Islet of Langerhans (tissue), 1 donor: ENCODE measurements around the gene SHROOM1.

Experiments
- FAIRE-seq: peaks from one replicate; lab custom pipeline; 2011; peaks lifted over from hg19 to GRCh38; lab: Jason Lieb, UNC

Gene SHROOM1

GRCh38 chr5:132850066-132850465 is 19.6 kb upstream of the SHROOM1 start:
- FAIRE-seq, result no peak

GRCh38 chr5:132849347-132849746 is 18.9 kb upstream of the SHROOM1 start:
- FAIRE-seq, result no peak

- no peak for FAIRE-seq
Observed at GRCh38 chr5:132848270-132848669, 17.8 kb upstream of the SHROOM1 start.

GRCh38 chr5:132841305-132841704 is 10.9 kb upstream of the SHROOM1 start:
- FAIRE-seq, result no peak

GRCh38 chr5:132840896-132841295 is 10.4 kb upstream of the SHROOM1 start:
- FAIRE-seq, result no peak

GRCh38 chr5:132840313-132840712 is 9.9 kb upstream of the SHROOM1 start:
- FAIRE-seq, result no peak

- FAIRE-seq, result no peak
Observed at GRCh38 chr5:132839426-132840301, 9.2 kb upstream of the SHROOM1 start.

- FAIRE-seq, result no peak
Observed at GRCh38 chr5:132838516-132839282, 8.3 kb upstream of the SHROOM1 start.

- no peak for FAIRE-seq
Observed at GRCh38 chr5:132837868-132838267, 7.4 kb upstream of the SHROOM1 start.

GRCh38 chr5:132836852-132837251 is 6.4 kb upstream of the SHROOM1 start:
- no peak for FAIRE-seq

GRCh38 chr5:132834057-132834456 is 3.6 kb upstream of the SHROOM1 start:
- FAIRE-seq, result no peak

- no peak for FAIRE-seq
Observed at GRCh38 chr5:132832612-132833011, 2.2 kb upstream of the SHROOM1 start.

- no peak for FAIRE-seq
Observed at GRCh38 chr5:132831095-132831860, 831 bp upstream of the SHROOM1 start.

GRCh38 chr5:132829742-132830435 is 558 bp downstream of the SHROOM1 start:
- no peak for FAIRE-seq

GRCh38 chr5:132828846-132829494 is 1.5 kb downstream of the SHROOM1 start:
- no peak for FAIRE-seq

- FAIRE-seq, result no peak
Observed at GRCh38 chr5:132827943-132828673, 2.3 kb downstream of the SHROOM1 start.

GRCh38 chr5:132826424-132827082 is 3.9 kb downstream of the SHROOM1 start:
- FAIRE-seq, result no peak

- no peak for FAIRE-seq
Observed at GRCh38 chr5:132825834-132826391, 4.5 kb downstream of the SHROOM1 start.

GRCh38 chr5:132825033-132825833 is 5.2 kb downstream of the SHROOM1 start:
- no peak for FAIRE-seq
